ENCODE measurements around the gene CLCC1. TPM values are rescaled to one million over a fixed set of nuclear protein-coding genes. Genes with fewer than 3 reads are reported as not detected.
"Not testable (repeated sequence)": the region's sequence is repeated elsewhere in the genome, so short reads cannot be mapped to it uniquely, and the experiment has no call there.

CLCC1 gene, protein sequence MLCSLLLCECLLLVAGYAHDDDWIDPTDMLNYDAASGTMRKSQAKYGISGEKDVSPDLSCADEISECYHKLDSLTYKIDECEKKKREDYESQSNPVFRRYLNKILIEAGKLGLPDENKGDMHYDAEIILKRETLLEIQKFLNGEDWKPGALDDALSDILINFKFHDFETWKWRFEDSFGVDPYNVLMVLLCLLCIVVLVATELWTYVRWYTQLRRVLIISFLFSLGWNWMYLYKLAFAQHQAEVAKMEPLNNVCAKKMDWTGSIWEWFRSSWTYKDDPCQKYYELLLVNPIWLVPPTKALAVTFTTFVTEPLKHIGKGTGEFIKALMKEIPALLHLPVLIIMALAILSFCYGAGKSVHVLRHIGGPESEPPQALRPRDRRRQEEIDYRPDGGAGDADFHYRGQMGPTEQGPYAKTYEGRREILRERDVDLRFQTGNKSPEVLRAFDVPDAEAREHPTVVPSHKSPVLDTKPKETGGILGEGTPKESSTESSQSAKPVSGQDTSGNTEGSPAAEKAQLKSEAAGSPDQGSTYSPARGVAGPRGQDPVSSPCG
- total RNA-seq (2022) (36.6 and 46.3 TPM in 2 replicates), Bru-seq, nascent RNA (percentile 94 among the genes with signal in this experiment), BruChase-seq, experiment 1, labeled RNA remaining after a 6-hour chase (percentile 98 among the genes with signal in this experiment), BruChase-seq, experiment 2, labeled RNA remaining after a 2-hour chase (percentile 98 among the genes with signal in this experiment)
- long read RNA-seq, full-length matches to known transcripts, result 31 of 105 reads
- long read RNA-seq, partial matches to known transcripts, result 7 of 105 reads
- long read RNA-seq, other reads (novel, unspliced or antisense), result 67 of 105 reads

DNA sequence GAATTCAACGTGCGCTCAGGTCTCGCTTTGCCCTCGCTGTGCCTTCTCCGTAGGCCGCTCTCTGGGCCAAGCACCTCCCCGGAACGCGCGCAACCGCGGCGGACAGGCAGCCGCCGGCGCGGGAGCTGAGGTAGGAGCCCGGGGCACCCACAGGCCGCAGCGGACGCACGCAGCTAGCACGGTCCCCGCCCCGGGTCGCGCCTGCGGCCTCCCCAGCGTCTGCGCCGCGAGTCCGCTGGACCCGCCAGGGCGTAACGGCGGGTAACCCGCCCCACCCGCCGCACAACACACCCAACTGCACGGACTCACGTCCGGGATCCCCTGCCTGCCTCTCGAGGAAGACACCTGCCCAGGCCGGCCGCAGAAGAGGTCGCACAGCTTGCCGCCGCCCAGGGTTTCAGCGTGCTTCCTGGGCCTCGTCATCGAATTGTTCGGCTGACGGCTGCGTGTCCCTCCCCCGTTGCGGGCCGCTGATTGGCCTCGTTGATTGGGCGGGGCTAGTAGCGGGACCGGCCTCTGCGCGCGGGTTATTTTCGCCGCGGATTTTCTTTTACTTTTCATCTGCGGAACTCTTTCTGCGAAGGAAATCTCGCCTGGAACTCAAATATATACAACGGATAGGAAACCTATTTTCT, at the start of gene CLCC1:
CLCC1 (minus strand) TSS at position 433 of the 635 bp plus-strand sequence. CDS start 13,047 bp downstream, outside the sequence.
- BruUV-seq (replicated peaks), result no TSS peak
- H3K27me3 Mint-ChIP-seq (ENCODE audit: insufficient read depth, unreplicated experiment), result no peaks in the 10 kb centered on the region

DNA sequence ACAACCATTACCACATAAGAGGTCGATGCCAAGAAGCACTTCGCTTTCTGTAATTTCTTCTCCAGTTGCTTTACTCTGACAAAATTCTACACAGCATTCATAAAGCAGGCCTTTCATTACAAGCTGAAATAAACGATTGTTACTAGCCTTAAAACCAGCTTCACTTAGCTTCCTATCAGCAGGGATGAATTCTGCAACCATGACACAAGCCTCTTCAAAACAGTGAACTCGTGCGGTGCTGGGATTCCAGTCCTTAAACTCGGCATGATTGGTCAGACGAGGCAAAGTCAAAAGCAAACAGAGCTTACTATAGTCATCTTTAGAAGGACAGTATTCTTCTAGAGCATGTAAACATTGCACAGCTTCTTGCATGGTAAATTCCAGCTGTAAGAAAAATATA, 48.1 kb upstream of the CLCC1 start:
- DNase-seq (ENCODE audit: unreplicated experiment), result no peak
- TF ChIP-seq, protein P1, sequence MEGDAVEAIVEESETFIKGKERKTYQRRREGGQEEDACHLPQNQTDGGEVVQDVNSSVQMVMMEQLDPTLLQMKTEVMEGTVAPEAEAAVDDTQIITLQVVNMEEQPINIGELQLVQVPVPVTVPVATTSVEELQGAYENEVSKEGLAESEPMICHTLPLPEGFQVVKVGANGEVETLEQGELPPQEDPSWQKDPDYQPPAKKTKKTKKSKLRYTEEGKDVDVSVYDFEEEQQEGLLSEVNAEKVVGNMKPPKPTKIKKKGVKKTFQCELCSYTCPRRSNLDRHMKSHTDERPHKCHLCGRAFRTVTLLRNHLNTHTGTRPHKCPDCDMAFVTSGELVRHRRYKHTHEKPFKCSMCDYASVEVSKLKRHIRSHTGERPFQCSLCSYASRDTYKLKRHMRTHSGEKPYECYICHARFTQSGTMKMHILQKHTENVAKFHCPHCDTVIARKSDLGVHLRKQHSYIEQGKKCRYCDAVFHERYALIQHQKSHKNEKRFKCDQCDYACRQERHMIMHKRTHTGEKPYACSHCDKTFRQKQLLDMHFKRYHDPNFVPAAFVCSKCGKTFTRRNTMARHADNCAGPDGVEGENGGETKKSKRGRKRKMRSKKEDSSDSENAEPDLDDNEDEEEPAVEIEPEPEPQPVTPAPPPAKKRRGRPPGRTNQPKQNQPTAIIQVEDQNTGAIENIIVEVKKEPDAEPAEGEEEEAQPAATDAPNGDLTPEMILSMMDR (IDR thresholded peaks at IDR 0.05; ENCODE audit: unreplicated experiment), result no peak
- CTCF ChIA-PET, result interaction anchor here (0.6 to 1.3 kb wide), 4 partner anchors 11 to 407 kb away, joined by 3 to 4 read pairs (median 4); no protein-coding TSS in a partner anchor
- Mint-ChIP-seq H3K36me3 (ENCODE audit: insufficient read depth, unreplicated experiment) (peaks cover 46% of the 10 kb centered on the region), H3K4me3 (ENCODE audit: unreplicated experiment) (no peak overlapping the region), H3K27me3 (ENCODE audit: insufficient read depth, unreplicated experiment) (no peaks in the 10 kb centered on the region), H3K9me3 (ENCODE audit: unreplicated experiment) (no peaks in the 10 kb centered on the region), H3K27ac (ENCODE audit: low read depth, unreplicated experiment) (no peak overlapping the region), H3K4me1 (ENCODE audit: insufficient read depth, unreplicated experiment) (no peaks in the 10 kb centered on the region)
- POLR2A ChIA-PET, result interaction anchor here (0.6 to 1.0 kb wide), 4 partner anchors 12 to 65 kb away, joined by 3 read pairs; partner anchors contain the start of gene TAF13
- BruUV-seq (replicated peaks), result no TSS peak
- intact Hi-C loops (cut with micrococcal nuclease), result no loop called here

More for the DNA sequence above, at the start of gene CLCC1:
- Mint-ChIP-seq H3K4me1 (ENCODE audit: insufficient read depth, unreplicated experiment) (peaks cover 18% of the 10 kb centered on the region), H3K36me3 (ENCODE audit: insufficient read depth, unreplicated experiment) (peaks cover 26% of the 10 kb centered on the region), H3K27ac (ENCODE audit: low read depth, unreplicated experiment) (peak within 1 kb of the TSS; percentile 83), H3K4me3 (ENCODE audit: unreplicated experiment) (peak within 1 kb of the TSS; percentile 86), H3K9me3 (ENCODE audit: unreplicated experiment) (no peaks in the 10 kb centered on the region)
- intact Hi-C loops (cut with micrococcal nuclease), result loop anchor here (2.0 kb wide), 2 partner anchors 112 to 150 kb away; a partner anchor contains a TSS
- DNase-seq (ENCODE audit: unreplicated experiment), result peak; percentile 94
- TF ChIP-seq, protein P1 (IDR thresholded peaks at IDR 0.05; ENCODE audit: unreplicated experiment), result no peak
- POLR2A ChIA-PET, result interaction anchor here (0.6 to 3.5 kb wide), 23 partner anchors 10 to 565 kb away, joined by 3 to 33 read pairs (median 4); partner anchors contain the start of genes CELSR2, ELAPOR1, PRPF38B and SARS1
- CTCF ChIA-PET, result interaction anchor here (0.6 to 3.3 kb wide), 9 partner anchors 10 to 569 kb away, joined by 3 to 19 read pairs (median 3); a partner anchor contains a TSS

DNA sequence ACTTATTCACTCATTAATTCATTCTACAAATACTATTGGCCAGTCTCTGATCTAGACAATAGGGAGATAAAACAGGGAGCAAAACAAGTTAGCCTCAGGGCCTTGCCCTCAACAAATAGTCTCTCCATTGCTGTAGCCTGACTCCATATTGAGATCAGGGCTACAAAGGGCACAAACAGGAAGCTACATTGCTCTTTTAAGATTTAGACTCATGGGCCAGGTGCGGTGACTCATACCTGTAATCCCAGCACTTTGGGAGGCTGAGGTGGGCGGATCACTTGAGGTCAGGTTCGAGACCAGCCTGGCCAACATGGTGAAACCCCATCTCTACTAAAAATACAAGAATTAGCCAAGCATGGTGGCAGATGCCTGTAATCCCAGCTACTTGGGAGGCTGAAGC, 33.3 kb upstream of the CLCC1 start:
- H3K27ac Mint-ChIP-seq (ENCODE audit: low read depth, unreplicated experiment); BruUV-seq (replicated peaks); intact Hi-C loops (cut with micrococcal nuclease); H3K4me1 Mint-ChIP-seq (ENCODE audit: insufficient read depth, unreplicated experiment); H3K27me3 Mint-ChIP-seq (ENCODE audit: insufficient read depth, unreplicated experiment); H3K4me3 Mint-ChIP-seq (ENCODE audit: unreplicated experiment); H3K9me3 Mint-ChIP-seq (ENCODE audit: unreplicated experiment): not testable (repeated sequence)
- POLR2A ChIA-PET, result interaction anchor here (1.1 kb wide), 1 partner anchor 79 kb away, joined by 3 read pairs; the partner anchor contains the start of gene TAF13
- peaks cover 70% of the 10 kb centered on the region for H3K36me3 Mint-ChIP-seq (ENCODE audit: insufficient read depth, unreplicated experiment)
- CTCF ChIA-PET, result interaction anchor here (0.6 to 0.7 kb wide), 2 partner anchors 116 to 1180 kb away, joined by 3 read pairs; no protein-coding TSS in a partner anchor
- DNase-seq (ENCODE audit: unreplicated experiment), result peak; percentile 1

DNA sequence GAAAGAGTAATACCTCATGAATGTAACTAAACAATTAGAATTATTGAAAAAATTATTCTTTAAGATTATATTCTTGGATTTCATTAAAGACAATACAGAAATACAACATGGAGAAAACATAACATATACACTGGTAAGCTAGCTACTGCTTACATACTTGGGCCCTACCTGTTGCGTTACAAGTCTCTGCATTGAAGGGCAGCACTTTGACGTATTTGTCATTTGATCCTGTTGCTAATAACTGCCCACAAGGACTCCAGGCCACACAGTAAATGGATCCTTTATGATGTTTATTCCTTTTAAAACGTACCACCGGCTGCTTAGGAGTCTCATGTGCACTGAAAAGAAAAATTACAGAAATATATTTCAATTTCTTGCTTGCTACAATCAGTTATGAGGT, 19.8 kb upstream of the CLCC1 start:
- intact Hi-C loops (cut with micrococcal nuclease), result no loop called here
- no TSS peak for BruUV-seq (replicated peaks)
- ChIA-PET POLR2A (interaction anchor here (0.8 to 1.3 kb wide), 3 partner anchors 10 to 131 kb away, joined by 3 to 5 read pairs (median 4); no protein-coding TSS in a partner anchor), CTCF (interaction anchor here (0.7 kb wide), 2 partner anchors 8 to 656 kb away, joined by 5 to 6 read pairs; no protein-coding TSS in a partner anchor)
- H3K27ac Mint-ChIP-seq (ENCODE audit: low read depth, unreplicated experiment), result no peak overlapping the region
- TF ChIP-seq, protein P1 (IDR thresholded peaks at IDR 0.05; ENCODE audit: unreplicated experiment), result no peak
- peaks cover 19% of the 10 kb centered on the region for H3K36me3 Mint-ChIP-seq (ENCODE audit: insufficient read depth, unreplicated experiment)
- no peaks in the 10 kb centered on the region for H3K27me3 Mint-ChIP-seq (ENCODE audit: insufficient read depth, unreplicated experiment)
- H3K9me3 Mint-ChIP-seq (ENCODE audit: unreplicated experiment), result no peaks in the 10 kb centered on the region
- DNase-seq (ENCODE audit: unreplicated experiment), result no peak
- H3K4me1 Mint-ChIP-seq (ENCODE audit: insufficient read depth, unreplicated experiment), result no peaks in the 10 kb centered on the region
- no peak overlapping the region for H3K4me3 Mint-ChIP-seq (ENCODE audit: unreplicated experiment)

Measured in MCF 10A (cell line).